SK-N-SH treated with all-trans-retinoic acid at 6 μM for 48 hours (cell line): ENCODE results near the gene DYNLT2.

Source experiments
- CREB5 ChIP-seq: fragments of 250-450 bp; sonication (Bioruptor Pico); IDR thresholded peaks from 2 replicates; pipeline ENCODE4 v1.5.1; 2020; ENCODE audit warnings: low read depth, mild to moderate bottlenecking, moderate library complexity
- ZFP30 ChIP-seq: fragments of 450-650 bp; formaldehyde crosslinking; IDR thresholded peaks from 2 replicates; pipeline ENCODE4 v1.5.0; 2022; ENCODE audit warnings: mild to moderate bottlenecking, moderate library complexity
- ZNF70 ChIP-seq: fragments of 450-650 bp; formaldehyde crosslinking; IDR thresholded peaks from 2 replicates; pipeline ENCODE4 v1.5.0; 2020; ENCODE audit warnings: mild to moderate bottlenecking, moderate library complexity

- TF ChIP-seq ZNF70 (CRISPR knock-in tag) (no peak), ZFP30 (CRISPR knock-in tag) (no peak), CREB5 (no peak)
Observed at GRCh38 chr6:169788809-169789145, 37.4 kb upstream of the DYNLT2 start.
